ENCODE results near the gene TIMM44.
A peak's percentile ranks its signal among the peaks of the same experiment; 100 is the strongest.

GRCh38 chr19:7928741-7929701, 14.4 kb downstream of the TIMM44 start:
- no peak for TF ChIP-seq HNF4G (IDR thresholded peaks at IDR 0.05)
- TF ChIP-seq MAX (IDR thresholded peaks at IDR 0.05): no peak
- TF ChIP-seq REST (IDR thresholded peaks at IDR 0.05): no peak
- peak; percentile 7 for TF ChIP-seq CTCF (IDR thresholded peaks at IDR 0.05; ENCODE audit: low read depth, low read length, missing input control)
- no peak for TF ChIP-seq GABPA (IDR thresholded peaks at IDR 0.05 in 1 of 2, conservative IDR thresholded peaks at IDR 0.05 in 1 of 2)
